Hepatocyte (in vitro differentiated cells): ENCODE results near the gene CDRT15L2. TPM values are rescaled to one million over a fixed set of nuclear protein-coding genes. Genes with fewer than 3 reads are reported as not detected.
"Not testable (repeated sequence)": the region's sequence is repeated elsewhere in the genome, so short reads cannot be mapped to it uniquely, and the experiment has no call there.

Source experiments
- DNase-seq: peaks from one replicate; pipeline ENCODE4 v3.0.0-alpha.2; 2016; ENCODE audit warnings: low spot score
- H2AFZ ChIP-seq: fragments of 200-600 bp; sonication (generic); 2 replicates; pipeline ENCODE4 v1.6.0; 2016; ENCODE audit warnings: antibody characterized with exemption, mild to moderate bottlenecking
- H3K27ac ChIP-seq: fragments of 200-600 bp; sonication (generic); 2 replicates; pipeline ENCODE4 v1.5.1; 2016; ENCODE audit warnings: mild to moderate bottlenecking
- H3K27me3 ChIP-seq: fragments of 200-600 bp; sonication (generic); 2 replicates; pipeline ENCODE4 v1.6.1; 2016
- H3K36me3 ChIP-seq: fragments of 200-600 bp; sonication (generic); replicated peaks from 2 replicates; pipeline ENCODE4 v1.5.1; 2016; ENCODE audit warnings: low read depth; ENCODE audit not compliant: insufficient read depth
- H3K4me1 ChIP-seq: fragments of 200-600 bp; sonication (generic); 2 replicates; pipeline ENCODE4 v1.5.1; 2016; ENCODE audit warnings: mild to moderate bottlenecking, moderate library complexity; ENCODE audit not compliant: insufficient read depth
- H3K4me2 ChIP-seq: fragments of 200-600 bp; sonication (generic); 2 replicates; pipeline ENCODE4 v1.6.0; 2016
- H3K4me3 ChIP-seq: fragments of 200-600 bp; sonication (generic); 2 replicates; pipeline ENCODE4 v1.5.1; 2016; ENCODE audit warnings: mild to moderate bottlenecking
- H3K79me2 ChIP-seq: fragments of 200-600 bp; sonication (generic); 2 replicates; pipeline ENCODE4 v1.6.0; 2017; ENCODE audit warnings: mild to moderate bottlenecking
- H3K9me2 ChIP-seq: fragments of 200-600 bp; sonication (generic); replicated peaks from 2 replicates; pipeline ENCODE4 v1.6.0; 2017; ENCODE audit warnings: mild to moderate bottlenecking; ENCODE audit not compliant: insufficient read depth
- H3K9me3 ChIP-seq: fragments of 200-600 bp; sonication (generic); 2 replicates; pipeline ENCODE4 v1.5.1; 2016; ENCODE audit warnings: low read depth, mild to moderate bottlenecking
- H4K20me1 ChIP-seq: fragments of 200-600 bp; sonication (generic); 2 replicates; pipeline ENCODE4 v1.6.0; 2016; ENCODE audit warnings: mild to moderate bottlenecking; ENCODE audit not compliant: insufficient read depth, poor library complexity, severe bottlenecking
- CTCF ChIP-seq: fragments of 200-600 bp; sonication (generic); IDR thresholded peaks from 2 replicates; pipeline ENCODE4 v1.5.1; 2016; ENCODE audit warnings: antibody characterized with exemption, mild to moderate bottlenecking; ENCODE audit not compliant: poor library complexity
- EZH2 ChIP-seq: fragments of 200-600 bp; sonication (generic); IDR thresholded peaks from 2 replicates; pipeline ENCODE4 v1.6.1; 2016; ENCODE audit warnings: antibody characterized with exemption, mild to moderate bottlenecking, borderline replicate concordance
- EZH2phosphoT487 ChIP-seq: fragments of 200-600 bp; sonication (generic); IDR thresholded peaks from one replicate; pipeline ENCODE4 v1.6.1; 2018; ENCODE audit warnings: antibody characterized with exemption, mild to moderate bottlenecking, low read depth, moderate library complexity; ENCODE audit not compliant: unreplicated experiment, severe bottlenecking
- WGBS: methylation state at CpG from one replicate; pipeline ENCODE4 v1.1.6; 2016; ENCODE audit warnings: low lambda C conversion rate; ENCODE audit errors: missing lambda C conversion rate; 5-methylcytosine and 5-hydroxymethylcytosine counted together
- polyA plus RNA-seq: library from polyadenylated mRNA; unstranded; fragments of >200 nt; fragmentation: Nextera tagmentation; extraction: Ambion mirVana; gene quantifications from 2 replicates; pipeline ENCODE4 v1.2.1, GENCODE V29; 2016
- total RNA-seq: library from RNA; depleted of rRNA; stranded (reverse); fragments of >200 nt; gene quantifications from 2 replicates; pipeline ENCODE4 v1.2.3, GENCODE V29; 2014

Gene CDRT15L2
- total and polyA plus RNA-seq, 2 experiments from 2014 or later, result not detected

- 97% methylated on average over 3 of the region's 3 CpGs for WGBS
- H3K9me3 ChIP-seq, result no peaks in the 10 kb centered on the region
- H3K79me2 ChIP-seq, result no peaks in the 10 kb centered on the region
- no peaks in the 10 kb centered on the region for H4K20me1 ChIP-seq
- H3K27me3 ChIP-seq, result no peaks in the 10 kb centered on the region
- no peak for DNase-seq
- no peak overlapping the region for H3K27ac ChIP-seq
- no peak overlapping the region for H3K4me2 ChIP-seq
- TF ChIP-seq EZH2phosphoT487 (no peak), CTCF (no peak), EZH2 (no peak)
- no peaks in the 10 kb centered on the region for H3K4me1 ChIP-seq
- H3K4me3 ChIP-seq, result no peak overlapping the region
- no peaks in the 10 kb centered on the region for H3K36me3 ChIP-seq
- H3K9me2 ChIP-seq, result no peaks in the 10 kb centered on the region
- no peak overlapping the region for H2AFZ ChIP-seq
Observed at GRCh38 chr17:20562587-20562986, 16.9 kb upstream of the CDRT15L2 start.

GRCh38 chr17:20565245-20565644 is 14.3 kb upstream of the CDRT15L2 start:
- not testable (repeated sequence) for H3K9me3 ChIP-seq, H3K27ac ChIP-seq, H3K4me1 ChIP-seq, H3K9me2 ChIP-seq, H3K4me2 ChIP-seq, H4K20me1 ChIP-seq, H2AFZ ChIP-seq, H3K36me3 ChIP-seq, H3K79me2 ChIP-seq, H3K4me3 ChIP-seq, DNase-seq, H3K27me3 ChIP-seq
- WGBS, result 78% methylated on average over 5 of the region's 5 CpGs

GRCh38 chr17:20565711-20566110 is 13.8 kb upstream of the CDRT15L2 start:
- no peak for DNase-seq
- Histone ChIP-seq H3K79me2 (no peaks in the 10 kb centered on the region), H3K36me3 (no peaks in the 10 kb centered on the region), H3K4me2 (no peak overlapping the region), H2AFZ (no peak overlapping the region), H3K9me3 (no peaks in the 10 kb centered on the region), H4K20me1 (no peaks in the 10 kb centered on the region), H3K4me3 (no peak overlapping the region), H3K4me1 (no peaks in the 10 kb centered on the region), H3K9me2 (no peaks in the 10 kb centered on the region), H3K27ac (no peak overlapping the region), H3K27me3 (no peaks in the 10 kb centered on the region)
- WGBS, result 73% methylated on average over 5 of the region's 5 CpGs
- TF ChIP-seq EZH2phosphoT487, result no peak
- TF ChIP-seq EZH2, result no peak
- no peak for TF ChIP-seq CTCF

GRCh38 chr17:20566736-20567135 is 12.8 kb upstream of the CDRT15L2 start:
- not testable (repeated sequence) for H3K36me3 ChIP-seq, DNase-seq, H3K9me3 ChIP-seq, H3K4me3 ChIP-seq, H3K27me3 ChIP-seq, H2AFZ ChIP-seq, H4K20me1 ChIP-seq, H3K9me2 ChIP-seq, H3K79me2 ChIP-seq, H3K27ac ChIP-seq, H3K4me2 ChIP-seq, H3K4me1 ChIP-seq
- 71% methylated on average over 7 of the region's 12 CpGs for WGBS

GRCh38 chr17:20567421-20567820 is 12.1 kb upstream of the CDRT15L2 start:
- H3K36me3 ChIP-seq, H3K27ac ChIP-seq, H2AFZ ChIP-seq, H3K9me3 ChIP-seq, H4K20me1 ChIP-seq, H3K4me3 ChIP-seq, H3K9me2 ChIP-seq, H3K4me1 ChIP-seq, H3K27me3 ChIP-seq, H3K4me2 ChIP-seq, DNase-seq, H3K79me2 ChIP-seq: not testable (repeated sequence)
- WGBS, result 80% methylated on average over 6 of the region's 6 CpGs

GRCh38 chr17:20568604-20569003 is 10.9 kb upstream of the CDRT15L2 start:
- H3K4me2 ChIP-seq, H3K79me2 ChIP-seq, H3K9me3 ChIP-seq, DNase-seq, H3K9me2 ChIP-seq, H3K4me3 ChIP-seq, H3K27ac ChIP-seq, H3K36me3 ChIP-seq, H3K27me3 ChIP-seq, H3K4me1 ChIP-seq, H4K20me1 ChIP-seq, H2AFZ ChIP-seq: not testable (repeated sequence)
- 86% methylated on average over 8 of the region's 8 CpGs for WGBS

GRCh38 chr17:20571653-20572052 is 7.9 kb upstream of the CDRT15L2 start:
- H4K20me1 ChIP-seq, H3K36me3 ChIP-seq, H3K4me2 ChIP-seq, H3K4me1 ChIP-seq, H2AFZ ChIP-seq, H3K9me2 ChIP-seq, H3K79me2 ChIP-seq, H3K27ac ChIP-seq, H3K27me3 ChIP-seq, DNase-seq, H3K4me3 ChIP-seq, H3K9me3 ChIP-seq: not testable (repeated sequence)
- 87% methylated on average over 13 of the region's 13 CpGs for WGBS
